ENCODE results near the gene DGKG. TPM values are rescaled to one million over a fixed set of nuclear protein-coding genes. Genes with fewer than 3 reads are reported as not detected.

The DGKG gene
- total RNA-seq, 2 experiments from 2014 or later: not detected

DNA sequence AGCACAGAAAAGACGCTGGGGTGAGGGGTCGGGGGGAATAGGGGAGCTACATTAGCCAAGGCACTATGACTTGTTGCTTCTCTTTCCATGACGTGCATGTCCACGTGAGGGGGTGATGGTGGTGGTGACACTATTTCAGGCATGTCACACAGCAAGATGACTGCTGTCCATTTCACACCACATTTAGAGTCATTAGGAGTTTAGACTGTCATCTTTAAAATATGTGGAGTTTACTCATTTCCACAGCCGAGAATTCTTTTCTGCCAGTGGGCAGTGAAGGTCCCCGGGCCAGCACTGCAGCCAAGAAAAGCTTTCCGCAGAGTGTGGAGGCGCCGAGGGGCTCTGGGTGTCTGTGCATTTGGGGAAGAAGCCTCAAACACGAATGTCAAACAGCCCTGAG lies 954 bp upstream of the DGKG start:
- no peak overlapping the region for H3K27ac Mint-ChIP-seq
- H3K27me3 Mint-ChIP-seq: peaks cover 61% of the 10 kb centered on the region
- intact Hi-C loops (cut with DNase I, micrococcal nuclease): no loop called here
- ChIA-PET POLR2A (no interaction called here), CTCF (no interaction called here)
- no peaks in the 10 kb centered on the region for H3K36me3 Mint-ChIP-seq (ENCODE audit: low read depth)
- ATAC-seq (ENCODE audit: poor library complexity): no peak
- peaks cover 5% of the 10 kb centered on the region for H3K4me1 Mint-ChIP-seq (ENCODE audit: low read depth)
- H3K4me3 ChIP-seq (ENCODE audit: low read length): no peak overlapping the region
- H3K27ac ChIP-seq (ENCODE audit: low read depth in 1 of 2, low read length in 2 of 2): no peak overlapping the region
- H3K27me3 ChIP-seq (ENCODE audit: control insufficient read depth in 1 of 2, insufficient read depth in 2 of 2, low read length in 2 of 2): peaks cover 25 to 41% of the 10 kb centered on the region in 2 experiments
- peaks cover 0 to 7% of the 10 kb centered on the region in 2 experiments for H3K9me3 ChIP-seq (ENCODE audit: control insufficient read depth in 1 of 2, insufficient read depth in 1 of 2, low read length in 2 of 2)
- peaks cover 11% of the 10 kb centered on the region for H3K4me1 ChIP-seq (ENCODE audit: insufficient read depth, low read length)
- H3K4me3 Mint-ChIP-seq: no peak overlapping the region
- TF ChIP-seq, protein P1, sequence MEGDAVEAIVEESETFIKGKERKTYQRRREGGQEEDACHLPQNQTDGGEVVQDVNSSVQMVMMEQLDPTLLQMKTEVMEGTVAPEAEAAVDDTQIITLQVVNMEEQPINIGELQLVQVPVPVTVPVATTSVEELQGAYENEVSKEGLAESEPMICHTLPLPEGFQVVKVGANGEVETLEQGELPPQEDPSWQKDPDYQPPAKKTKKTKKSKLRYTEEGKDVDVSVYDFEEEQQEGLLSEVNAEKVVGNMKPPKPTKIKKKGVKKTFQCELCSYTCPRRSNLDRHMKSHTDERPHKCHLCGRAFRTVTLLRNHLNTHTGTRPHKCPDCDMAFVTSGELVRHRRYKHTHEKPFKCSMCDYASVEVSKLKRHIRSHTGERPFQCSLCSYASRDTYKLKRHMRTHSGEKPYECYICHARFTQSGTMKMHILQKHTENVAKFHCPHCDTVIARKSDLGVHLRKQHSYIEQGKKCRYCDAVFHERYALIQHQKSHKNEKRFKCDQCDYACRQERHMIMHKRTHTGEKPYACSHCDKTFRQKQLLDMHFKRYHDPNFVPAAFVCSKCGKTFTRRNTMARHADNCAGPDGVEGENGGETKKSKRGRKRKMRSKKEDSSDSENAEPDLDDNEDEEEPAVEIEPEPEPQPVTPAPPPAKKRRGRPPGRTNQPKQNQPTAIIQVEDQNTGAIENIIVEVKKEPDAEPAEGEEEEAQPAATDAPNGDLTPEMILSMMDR (IDR thresholded peaks at IDR 0.05): no peak
- no peak for DNase-seq
- H3K36me3 ChIP-seq (ENCODE audit: insufficient read depth, low read length): no peaks in the 10 kb centered on the region
- H3K9me3 Mint-ChIP-seq: no peaks in the 10 kb centered on the region

DNA sequence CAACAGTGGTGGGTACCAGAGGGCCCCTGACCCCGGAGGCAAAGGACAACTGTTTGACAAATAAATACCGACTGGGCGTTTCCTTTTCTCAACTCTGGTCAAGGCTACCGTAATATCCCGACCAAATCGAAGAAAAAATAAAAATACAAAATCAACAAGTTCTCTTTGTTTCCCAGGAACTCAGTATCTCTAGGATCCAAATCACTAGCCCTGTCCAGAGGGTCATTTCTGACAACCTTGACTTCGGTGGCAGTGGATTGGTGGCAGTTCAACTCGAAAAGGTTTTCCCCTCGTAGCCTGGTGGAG lies 456 bp upstream of the DGKG start:
- ChIA-PET POLR2A (no interaction called here), CTCF (no interaction called here)
- H3K9me3 ChIP-seq (ENCODE audit: control insufficient read depth in 1 of 2, insufficient read depth in 1 of 2, low read length in 2 of 2): peaks cover 0 to 7% of the 10 kb centered on the region in 2 experiments
- no peaks in the 10 kb centered on the region for H3K36me3 ChIP-seq (ENCODE audit: insufficient read depth, low read length)
- H3K9me3 Mint-ChIP-seq: no peaks in the 10 kb centered on the region
- ATAC-seq (ENCODE audit: poor library complexity) (no peak), DNase-seq (no peak)
- H3K27ac ChIP-seq (ENCODE audit: low read depth in 1 of 2, low read length in 2 of 2): no peak overlapping the region
- peaks cover 25 to 41% of the 10 kb centered on the region in 2 experiments for H3K27me3 ChIP-seq (ENCODE audit: control insufficient read depth in 1 of 2, insufficient read depth in 2 of 2, low read length in 2 of 2)
- H3K4me3 Mint-ChIP-seq: no peak overlapping the region
- peaks cover 5% of the 10 kb centered on the region for H3K4me1 Mint-ChIP-seq (ENCODE audit: low read depth)
- TF ChIP-seq, protein P1 (IDR thresholded peaks at IDR 0.05): no peak
- H3K4me3 ChIP-seq (ENCODE audit: low read length): no peak overlapping the region
- H3K36me3 Mint-ChIP-seq (ENCODE audit: low read depth): no peaks in the 10 kb centered on the region
- H3K4me1 ChIP-seq (ENCODE audit: insufficient read depth, low read length): peaks cover 11% of the 10 kb centered on the region
- no peak overlapping the region for H3K27ac Mint-ChIP-seq
- intact Hi-C loops (cut with DNase I, micrococcal nuclease): no loop called here
- H3K27me3 Mint-ChIP-seq: peaks cover 56% of the 10 kb centered on the region

DNA sequence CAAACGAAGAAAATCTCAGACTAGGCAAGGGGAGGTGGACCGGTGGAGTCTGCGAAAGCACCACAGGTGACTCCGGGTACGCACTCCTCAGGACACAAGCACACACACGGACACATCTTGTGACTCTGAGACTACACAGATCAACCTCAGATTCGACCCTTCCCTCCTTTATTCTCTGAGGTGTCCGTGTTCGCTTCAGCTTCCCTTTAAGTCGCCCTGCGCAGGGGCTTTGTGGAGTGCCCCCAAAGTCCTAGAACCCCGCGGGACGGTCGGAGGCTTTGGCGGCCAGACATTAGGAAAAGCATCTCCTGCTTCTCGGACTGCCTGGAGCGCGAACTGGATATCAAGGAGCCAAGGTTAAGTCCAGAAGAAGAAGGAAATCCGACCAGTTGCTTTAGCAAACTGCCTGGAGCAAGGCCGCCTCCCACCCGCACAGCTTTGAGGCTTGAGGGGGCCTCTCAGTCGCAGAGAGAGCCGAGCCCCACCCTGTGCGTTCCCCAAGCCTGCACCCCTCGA lies 730 bp downstream of the DGKG start:
- POLR2A ChIA-PET: no interaction called here
- Histone ChIP-seq H3K27me3 (ENCODE audit: control insufficient read depth in 1 of 2, insufficient read depth in 2 of 2, low read length in 2 of 2) (peaks cover 25 to 41% of the 10 kb centered on the region in 2 experiments), H3K27ac (ENCODE audit: low read depth in 1 of 2, low read length in 2 of 2) (no peak overlapping the region), H3K4me1 (ENCODE audit: insufficient read depth, low read length) (peaks cover 11% of the 10 kb centered on the region), H3K36me3 (ENCODE audit: insufficient read depth, low read length) (no peaks in the 10 kb centered on the region), H3K4me3 (ENCODE audit: low read length) (peak overlapping the region; percentile 37), H3K9me3 (ENCODE audit: control insufficient read depth in 1 of 2, insufficient read depth in 1 of 2, low read length in 2 of 2) (peaks cover 0 to 7% of the 10 kb centered on the region in 2 experiments)
- no peaks in the 10 kb centered on the region for H3K9me3 Mint-ChIP-seq
- intact Hi-C loops (cut with DNase I, micrococcal nuclease): no loop called here
- TF ChIP-seq, protein P1 (IDR thresholded peaks at IDR 0.05): no peak
- CTCF ChIA-PET: no interaction called here
- DNase-seq (no peak), ATAC-seq (ENCODE audit: poor library complexity) (no peak)
- H3K4me3 Mint-ChIP-seq: no peak overlapping the region
- peaks cover 5% of the 10 kb centered on the region for H3K4me1 Mint-ChIP-seq (ENCODE audit: low read depth)
- no peak overlapping the region for H3K27ac Mint-ChIP-seq
- H3K36me3 Mint-ChIP-seq (ENCODE audit: low read depth): no peaks in the 10 kb centered on the region
- H3K27me3 Mint-ChIP-seq: peaks cover 47% of the 10 kb centered on the region
